HEK293T (cell line): ENCODE results near the gene PMF1.

Experiments used
- ELF4 ChIP-seq: fragments of 450-650 bp; IDR thresholded peaks from 2 replicates; pipeline ENCODE4 v1.6.1; 2017; ENCODE audit warnings: antibody characterized with exemption
- FOXK2 ChIP-seq: fragments of 450-650 bp; IDR thresholded peaks from 2 replicates; pipeline ENCODE4 v1.6.1; 2016; ENCODE audit warnings: mild to moderate bottlenecking
- SUZ12 ChIP-seq: fragments of 450-650 bp; IDR thresholded peaks from 2 replicates; pipeline ENCODE4 v1.6.1; 2016; ENCODE audit warnings: mild to moderate bottlenecking

DNA sequence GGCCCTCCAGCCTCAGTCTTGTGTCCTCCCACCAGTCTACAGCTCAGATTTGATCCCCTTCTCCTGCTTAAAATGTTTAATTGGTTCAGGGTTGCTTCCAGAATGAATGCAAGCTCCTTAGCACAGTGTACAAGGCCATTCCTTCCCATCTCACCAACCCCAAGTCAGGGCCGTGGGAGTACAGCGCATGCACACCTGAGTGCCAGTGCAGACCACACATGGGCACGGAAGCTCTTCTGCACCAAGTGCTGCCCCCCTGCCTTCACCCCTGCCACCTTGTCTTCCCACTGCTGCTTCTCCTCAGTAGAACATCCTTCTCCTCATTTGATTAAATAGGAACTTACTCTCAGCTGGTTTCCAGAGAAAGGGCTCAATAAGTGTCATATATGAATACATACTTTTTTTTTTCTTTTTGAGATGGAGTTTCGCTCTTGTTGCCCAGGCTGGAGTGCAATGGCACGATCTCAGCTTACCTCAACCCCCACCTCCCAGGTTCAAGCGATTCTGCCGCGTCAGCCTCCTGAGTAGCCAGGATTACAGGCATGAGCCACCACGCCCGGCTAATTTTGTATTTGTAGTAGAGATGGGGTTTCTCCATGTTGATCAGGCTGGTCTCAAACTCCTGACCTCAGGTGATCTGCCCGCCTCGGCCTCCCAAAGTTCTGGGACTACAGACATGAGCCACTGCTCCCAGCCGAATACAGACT lies 9.3 kb downstream of the PMF1 start:
- TF ChIP-seq FOXK2 (no peak), ELF4 (no peak), SUZ12 (no peak)
